ENCODE data around the gene BOC. TPM values are rescaled to one million over a fixed set of nuclear protein-coding genes. Genes with fewer than 3 reads are reported as not detected.

Gene BOC
- total RNA-seq, 2 experiments from 2014 or later: 0.03 TPM; not detected in 1

- BruUV-seq (replicated peaks): no TSS peak
- H3K9me3 ChIP-seq (ENCODE audit: low read length): no peaks in the 10 kb centered on the region
- no peak for DNase-seq (ENCODE audit: low spot score)
- H4K20me1 ChIP-seq (ENCODE audit: insufficient read depth, low read length): no peaks in the 10 kb centered on the region
- H3K9me2 ChIP-seq (ENCODE audit: insufficient read depth, low read length): no peaks in the 10 kb centered on the region
- H2AFZ ChIP-seq (ENCODE audit: low read length): no peak overlapping the region
- H3K36me3 ChIP-seq (ENCODE audit: insufficient read depth, low read length): no peaks in the 10 kb centered on the region
- TF ChIP-seq CTCF (conservative IDR thresholded peaks at IDR 0.05; ENCODE audit: low read length) (no peak), EZH2phosphoT487 (IDR thresholded peaks at IDR 0.05; ENCODE audit: borderline replicate concordance, low read depth, low read length) (no peak)
- H3K4me2 ChIP-seq (ENCODE audit: low read length): no peak overlapping the region
- intact Hi-C loops (cut with micrococcal nuclease; ENCODE audit: unreplicated experiment): no loop called here
- ChIA-PET CTCF (ENCODE audit: unreplicated experiment) (no interaction called here), POLR2A (no interaction called here)
- no peak overlapping the region for H3K4me3 ChIP-seq (ENCODE audit: low read depth, low read length, poor library complexity, severe bottlenecking)
- H3K27ac ChIP-seq (ENCODE audit: low read depth, low read length, poor library complexity, severe bottlenecking): no peak overlapping the region
- no peaks in the 10 kb centered on the region for H3K79me2 ChIP-seq (ENCODE audit: insufficient read depth, low read depth, low read length)
- no peaks in the 10 kb centered on the region for H3K4me1 ChIP-seq (ENCODE audit: insufficient read depth, low read length, poor library complexity, severe bottlenecking)
Measured at GRCh38 chr3:113212150-113212843, 940 bp downstream of the BOC start.

GRCh38 chr3:113212844-113213375 lies 1.6 kb downstream of the BOC start:
- H2AFZ ChIP-seq (ENCODE audit: low read length): no peak overlapping the region
- no peak overlapping the region for H3K4me3 ChIP-seq (ENCODE audit: low read depth, low read length, poor library complexity, severe bottlenecking)
- no peaks in the 10 kb centered on the region for H3K4me1 ChIP-seq (ENCODE audit: insufficient read depth, low read length, poor library complexity, severe bottlenecking)
- no peak for TF ChIP-seq CTCF (conservative IDR thresholded peaks at IDR 0.05; ENCODE audit: low read length)
- no peak for TF ChIP-seq EZH2phosphoT487 (IDR thresholded peaks at IDR 0.05; ENCODE audit: borderline replicate concordance, low read depth, low read length)
- CTCF ChIA-PET (ENCODE audit: unreplicated experiment): no interaction called here
- no peaks in the 10 kb centered on the region for H3K9me2 ChIP-seq (ENCODE audit: insufficient read depth, low read length)
- H3K27ac ChIP-seq (ENCODE audit: low read depth, low read length, poor library complexity, severe bottlenecking): no peak overlapping the region
- DNase-seq (ENCODE audit: low spot score): no peak
- no peaks in the 10 kb centered on the region for H3K9me3 ChIP-seq (ENCODE audit: low read length)
- no peak overlapping the region for H3K4me2 ChIP-seq (ENCODE audit: low read length)
- no peaks in the 10 kb centered on the region for H3K36me3 ChIP-seq (ENCODE audit: insufficient read depth, low read length)
- no TSS peak for BruUV-seq (replicated peaks)
- POLR2A ChIA-PET: no interaction called here
- intact Hi-C loops (cut with micrococcal nuclease; ENCODE audit: unreplicated experiment): no loop called here
- H3K79me2 ChIP-seq (ENCODE audit: insufficient read depth, low read depth, low read length): no peaks in the 10 kb centered on the region
- no peaks in the 10 kb centered on the region for H4K20me1 ChIP-seq (ENCODE audit: insufficient read depth, low read length)

- ChIA-PET POLR2A (no interaction called here), CTCF (ENCODE audit: unreplicated experiment) (no interaction called here)
Measured at GRCh38 chr3:113213896-113214587, 2.7 kb downstream of the BOC start.

More at GRCh38 chr3:113213896-113214587, 2.7 kb downstream of the BOC start:
- Histone ChIP-seq H3K27ac (ENCODE audit: low read depth, low read length, poor library complexity, severe bottlenecking) (no peak overlapping the region), H3K36me3 (ENCODE audit: insufficient read depth, low read length) (no peaks in the 10 kb centered on the region), H3K9me3 (ENCODE audit: low read length) (no peaks in the 10 kb centered on the region), H3K4me3 (ENCODE audit: low read depth, low read length, poor library complexity, severe bottlenecking) (no peak overlapping the region), H4K20me1 (ENCODE audit: insufficient read depth, low read length) (no peaks in the 10 kb centered on the region), H3K4me1 (ENCODE audit: insufficient read depth, low read length, poor library complexity, severe bottlenecking) (no peaks in the 10 kb centered on the region), H3K9me2 (ENCODE audit: insufficient read depth, low read length) (no peaks in the 10 kb centered on the region), H3K79me2 (ENCODE audit: insufficient read depth, low read depth, low read length) (no peaks in the 10 kb centered on the region), H2AFZ (ENCODE audit: low read length) (no peak overlapping the region), H3K4me2 (ENCODE audit: low read length) (no peak overlapping the region)
- TF ChIP-seq EZH2phosphoT487 (IDR thresholded peaks at IDR 0.05; ENCODE audit: borderline replicate concordance, low read depth, low read length) (no peak), CTCF (conservative IDR thresholded peaks at IDR 0.05; ENCODE audit: low read length) (no peak)
- intact Hi-C loops (cut with micrococcal nuclease; ENCODE audit: unreplicated experiment): no loop called here
- no TSS peak for BruUV-seq (replicated peaks)
- DNase-seq (ENCODE audit: low spot score): no peak

All from OCI-LY7 (cell line).